Limb (tissue), 2 donors: ENCODE results near the gene FSTL5.

ENCODE experiments used
- DNase-seq, 2 donors: peaks; one replicate each; pipeline ENCODE4 v3.0.0-alpha.2; 2016; ENCODE audit errors: extremely low spot score in 2 of 2

FSTL5 gene

GRCh38 chr4:161937596-161937995, 226.2 kb downstream of the FSTL5 start:
- DNase-seq: no peak

DNA sequence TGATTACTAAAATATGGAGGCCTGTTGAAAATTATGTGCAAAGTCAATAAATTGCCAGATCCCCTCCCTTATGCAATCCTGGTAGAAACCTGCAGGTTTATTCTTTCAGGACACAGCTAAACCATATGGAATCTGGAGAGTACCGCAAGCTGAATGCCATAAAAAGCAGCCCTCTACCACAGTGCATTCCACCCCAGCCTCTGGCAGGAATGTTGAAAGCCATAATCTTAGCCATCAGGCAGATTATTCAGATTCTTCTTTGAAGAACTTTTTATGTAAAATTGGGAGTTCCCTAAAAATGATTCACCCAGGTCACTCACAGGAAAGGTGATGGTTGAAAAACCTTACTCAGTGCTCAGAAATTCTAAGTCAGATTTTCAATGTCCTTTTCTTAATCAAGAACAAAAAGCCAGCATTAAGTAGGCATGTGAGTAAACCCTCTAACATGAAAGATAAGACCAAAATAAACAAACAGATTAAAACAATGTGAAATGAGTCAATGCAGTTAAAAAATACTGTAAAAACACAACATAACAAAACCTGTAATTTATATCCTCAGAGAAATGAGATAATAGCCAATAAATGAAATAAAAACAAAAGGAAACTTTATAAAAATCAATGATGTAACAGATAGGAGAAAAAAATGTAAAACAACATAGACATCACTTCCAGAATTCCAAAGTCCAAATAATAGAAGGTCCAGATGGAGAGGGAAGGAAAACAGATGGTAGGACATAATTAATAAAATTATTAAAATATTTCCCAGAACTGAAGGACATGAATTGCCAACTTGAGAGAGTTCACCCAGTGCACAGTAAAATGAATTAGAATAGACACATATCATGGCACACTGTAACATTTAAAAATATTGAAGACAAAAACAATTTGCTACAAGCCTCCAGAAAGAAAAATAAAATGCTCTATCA, 226.9 kb downstream of the FSTL5 start:
- no peak for DNase-seq

- no peak for DNase-seq
Observed at GRCh38 chr4:161931089-161931488, 232.7 kb downstream of the FSTL5 start.

DNA sequence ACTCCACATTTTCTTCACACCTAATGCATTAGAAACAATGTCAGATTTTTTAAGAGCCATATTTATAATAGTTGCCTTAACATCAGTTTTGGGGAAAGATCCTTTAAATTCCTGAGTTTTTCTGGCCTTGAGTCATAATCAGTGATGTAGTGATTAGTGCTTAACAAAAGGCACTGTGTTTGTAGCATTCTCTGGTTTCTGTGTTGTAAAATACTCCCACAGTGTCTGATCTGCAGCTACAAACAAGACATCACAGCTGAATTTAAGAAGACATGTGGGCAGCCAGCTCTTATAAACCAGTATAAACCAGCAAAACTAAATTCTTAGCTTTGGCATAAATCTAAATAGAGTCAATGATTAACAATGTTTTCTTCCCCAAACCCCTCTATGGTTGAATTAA, 233.8 kb downstream of the FSTL5 start:
- DNase-seq: no peak

- no peak for DNase-seq
Observed at GRCh38 chr4:161926033-161926828, 237.6 kb downstream of the FSTL5 start.

GRCh38 chr4:161920304-161921052, 243.3 kb downstream of the FSTL5 start:
- DNase-seq: no peak

DNA sequence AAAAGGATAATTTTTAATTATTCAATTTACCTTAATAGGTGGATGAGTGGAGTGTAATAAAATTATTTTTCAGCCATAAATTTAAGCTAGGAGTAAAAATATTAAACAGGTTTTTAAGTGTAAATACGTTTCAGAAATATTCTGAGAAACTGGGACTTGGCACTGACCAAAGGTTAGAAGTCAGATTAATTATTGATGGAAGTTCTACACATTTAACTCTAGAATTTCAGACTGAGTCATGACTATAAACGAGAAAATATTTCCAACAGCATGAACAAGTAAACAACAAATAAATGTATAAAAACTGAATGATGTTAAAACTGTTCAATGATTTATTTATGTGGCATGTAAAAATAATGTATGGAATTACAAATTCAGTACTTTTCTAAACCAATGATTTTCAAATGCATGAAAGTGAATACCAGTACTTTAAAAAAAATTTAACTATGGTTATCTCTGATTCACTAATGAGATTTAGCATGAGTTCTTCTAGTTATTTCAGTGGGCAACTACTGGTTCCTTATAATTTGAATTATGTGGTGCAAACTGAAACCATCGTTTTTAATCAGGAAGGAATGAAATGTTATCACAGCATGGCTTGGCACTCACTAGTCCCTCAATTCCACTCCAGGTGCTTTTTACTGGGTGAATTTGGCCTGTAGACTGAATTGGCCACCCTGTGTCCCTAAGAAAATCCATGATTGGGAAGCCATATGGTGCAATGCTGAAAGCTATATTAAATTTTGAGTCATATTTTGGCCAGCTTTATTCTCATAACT, 244.2 kb downstream of the FSTL5 start:
- no peak for DNase-seq

DNA sequence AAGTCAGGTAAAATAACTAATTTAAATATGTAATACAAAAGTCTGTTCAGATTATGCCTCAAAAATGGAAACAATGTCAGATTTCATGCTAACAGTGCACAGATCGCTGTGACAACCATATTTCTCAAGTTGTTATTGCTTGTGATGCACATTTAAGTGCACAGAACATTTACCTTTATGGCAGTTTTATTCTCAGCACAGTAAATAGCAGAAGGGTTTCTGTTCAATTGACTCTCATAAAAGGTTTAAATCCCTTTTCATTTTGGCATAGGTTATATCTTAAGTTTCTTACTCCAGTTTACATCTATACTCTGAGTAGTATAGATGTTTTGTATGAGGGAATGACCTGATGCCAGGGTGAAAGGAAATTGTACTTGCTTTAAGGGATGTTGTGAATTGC, 247.8 kb downstream of the FSTL5 start:
- no peak for DNase-seq

DNA sequence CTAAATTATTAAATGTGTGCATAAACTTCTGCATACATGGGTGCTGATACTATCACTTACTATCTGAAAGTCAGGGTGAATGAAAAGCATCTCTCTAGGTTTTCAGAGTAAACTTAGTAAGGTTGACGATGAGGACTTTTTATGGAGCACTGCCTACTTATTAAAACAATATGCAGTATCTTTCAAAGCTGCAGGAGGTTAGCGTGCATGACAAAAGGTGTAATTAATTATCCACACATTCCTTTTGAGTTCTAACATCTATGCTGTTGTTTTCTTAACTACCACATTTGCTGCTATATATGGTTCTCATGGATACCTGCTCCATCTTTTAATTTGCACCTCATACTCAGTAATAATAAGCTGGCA, 256.2 kb downstream of the FSTL5 start:
- no peak for DNase-seq

GRCh38 chr4:161906836-161907589, 256.8 kb downstream of the FSTL5 start:
- DNase-seq: peak in 1 of 2 donors; percentile 13

DNA sequence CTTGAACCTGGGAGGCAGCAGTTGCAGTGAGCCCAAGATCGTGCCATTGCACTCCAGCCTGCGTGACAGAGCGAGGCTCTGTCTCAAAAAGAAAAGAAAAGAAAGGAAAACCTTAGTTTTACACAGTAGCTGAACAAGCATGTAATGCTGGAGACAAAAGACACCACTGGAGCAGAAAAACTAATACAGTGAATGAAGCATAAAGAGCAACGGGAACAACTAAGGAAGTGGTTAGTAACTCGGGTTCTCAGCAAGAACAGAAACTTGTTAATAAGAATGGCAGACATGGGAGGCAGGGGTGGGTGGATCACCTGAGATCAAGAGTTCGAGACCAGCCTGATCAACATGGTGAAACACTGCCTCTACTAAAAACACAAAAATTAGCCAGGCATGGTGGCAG, 263.7 kb downstream of the FSTL5 start:
- no peak for DNase-seq

DNA sequence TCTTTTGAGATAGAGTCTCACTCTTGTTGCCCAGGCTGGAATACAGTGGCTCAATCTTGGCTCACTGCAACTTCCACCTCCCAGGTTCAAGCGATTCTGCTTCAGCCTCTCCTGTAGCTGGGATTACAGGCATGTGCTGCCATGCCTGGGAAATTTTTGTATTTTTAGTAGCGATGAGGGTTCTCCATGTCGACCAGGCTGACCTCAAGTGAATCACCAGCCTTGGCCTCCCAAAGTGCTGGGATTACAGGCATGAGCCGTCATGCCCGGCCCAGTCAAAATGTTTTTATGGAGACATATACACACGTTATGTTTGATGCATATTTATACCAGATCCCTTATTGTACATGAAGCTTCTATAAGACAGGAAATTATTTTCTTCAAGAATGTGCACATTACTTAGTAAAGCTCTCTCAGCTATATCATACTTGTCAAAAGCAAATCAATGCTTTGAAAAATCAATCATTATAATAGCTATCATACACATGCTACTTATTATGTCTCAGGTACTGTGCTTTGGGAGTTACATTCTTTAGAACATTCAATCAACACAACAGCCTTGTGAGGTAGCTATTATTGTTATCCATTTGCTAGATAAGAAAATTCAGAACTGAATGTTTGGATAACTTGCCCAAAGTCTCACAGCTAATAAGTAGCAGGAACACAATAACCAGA, 269.2 kb downstream of the FSTL5 start:
- no peak for DNase-seq

- DNase-seq: no peak
Observed at GRCh38 chr4:161894014-161894413, 269.8 kb downstream of the FSTL5 start.

- DNase-seq: no peak
Observed at GRCh38 chr4:161893566-161893965, 270.2 kb downstream of the FSTL5 start.

DNA sequence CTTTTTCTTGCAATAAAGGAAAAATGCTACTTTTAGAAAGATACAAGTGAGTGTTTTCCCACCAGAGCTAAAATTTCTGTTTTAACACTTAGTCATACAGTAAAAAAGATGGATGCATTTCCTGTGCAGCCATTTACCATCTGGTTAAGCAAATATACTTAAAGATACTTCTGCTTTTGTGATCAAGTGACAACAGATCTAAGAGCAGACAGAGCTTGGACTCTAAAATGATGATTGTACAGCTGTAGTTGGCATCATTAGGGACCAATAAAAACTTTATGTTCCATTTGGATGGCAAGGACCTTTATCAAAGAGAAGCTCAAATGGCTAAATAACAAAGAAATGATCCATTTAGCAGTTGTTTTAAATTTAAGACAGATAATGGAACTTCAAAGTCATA, 270.8 kb downstream of the FSTL5 start:
- DNase-seq: no peak

- DNase-seq: no peak
Observed at GRCh38 chr4:161883157-161883556, 280.6 kb downstream of the FSTL5 start.

GRCh38 chr4:161881370-161881769, 282.4 kb downstream of the FSTL5 start:
- DNase-seq: no peak

DNA sequence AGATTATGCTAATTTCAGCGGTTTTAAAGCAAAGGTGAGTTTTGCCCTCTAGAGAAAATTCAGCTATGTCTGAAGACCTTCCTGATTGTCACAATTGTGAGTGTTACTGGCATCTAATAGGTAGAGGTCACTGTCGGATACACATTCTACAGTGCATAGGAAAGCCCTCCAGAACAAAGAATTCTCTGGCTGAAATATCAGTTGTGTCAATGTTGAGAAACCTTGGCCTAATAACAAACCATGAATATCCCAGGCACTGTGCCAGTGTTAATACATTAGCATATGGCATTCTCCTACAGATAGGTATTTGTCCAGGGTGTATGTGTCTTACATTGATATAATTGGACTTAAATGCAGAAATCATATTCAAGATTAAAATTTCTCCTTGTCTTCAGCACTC, 294.3 kb downstream of the FSTL5 start:
- DNase-seq: no peak

DNA sequence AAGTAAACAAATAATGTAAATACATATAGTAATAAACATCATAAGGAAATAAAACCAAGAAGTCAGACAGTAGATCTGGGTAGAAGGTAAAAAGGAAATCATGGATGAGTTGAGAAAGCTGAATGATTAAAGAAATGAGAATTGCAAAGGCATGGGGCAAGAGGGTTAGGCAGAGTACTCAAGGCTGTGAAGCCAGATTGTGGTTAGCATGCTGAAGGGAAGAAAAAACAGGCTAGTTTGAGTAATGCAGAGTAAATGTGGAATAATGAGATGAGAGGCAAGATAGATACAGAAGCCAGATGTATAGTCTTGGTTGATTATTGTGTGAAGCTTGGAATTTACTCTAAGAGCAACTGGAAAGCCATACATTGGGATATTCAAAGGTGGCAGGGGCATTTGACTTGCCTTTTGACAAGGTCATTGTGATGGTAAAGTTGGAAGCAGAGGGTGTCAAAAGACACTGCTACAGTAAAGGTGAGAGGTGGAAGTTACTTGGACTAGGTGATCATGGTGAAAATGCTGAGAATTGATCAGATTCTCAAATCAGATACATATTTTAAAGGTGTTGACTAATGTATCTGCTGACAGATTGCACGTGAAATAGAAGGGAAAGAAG, 307.0 kb downstream of the FSTL5 start:
- no peak for DNase-seq
